Activated naive CD4-positive, alpha-beta T cell treated with Interleukin-2 at 50 U/mL for 16 hours (primary cell): ENCODE measurements around the gene NTNG2.

Source experiments
- DNase-seq: peaks from one replicate; pipeline ENCODE4 v3.0.0-alpha.2; 2020

The NTNG2 gene

DNA sequence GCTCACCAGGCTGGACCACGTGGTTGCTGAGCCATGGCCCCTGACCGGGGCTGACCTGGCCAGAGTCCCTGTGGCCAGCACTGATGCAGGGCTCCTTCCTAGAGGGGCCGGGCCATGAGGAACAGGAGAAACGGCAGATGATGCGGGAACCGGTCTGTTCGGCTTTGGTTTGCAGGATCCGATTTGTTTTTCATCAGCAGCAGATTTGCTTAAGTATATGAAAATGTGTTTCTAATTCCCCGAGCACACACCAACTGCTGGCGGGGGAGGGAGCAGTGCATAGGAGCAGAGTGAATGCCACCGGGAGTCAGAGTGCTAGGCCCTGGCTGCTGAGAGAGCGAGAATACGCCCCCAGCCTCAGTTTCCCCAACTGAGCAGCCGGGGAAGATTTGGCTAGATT lies 13.6 kb downstream of the NTNG2 start:
- no peak for DNase-seq

DNA sequence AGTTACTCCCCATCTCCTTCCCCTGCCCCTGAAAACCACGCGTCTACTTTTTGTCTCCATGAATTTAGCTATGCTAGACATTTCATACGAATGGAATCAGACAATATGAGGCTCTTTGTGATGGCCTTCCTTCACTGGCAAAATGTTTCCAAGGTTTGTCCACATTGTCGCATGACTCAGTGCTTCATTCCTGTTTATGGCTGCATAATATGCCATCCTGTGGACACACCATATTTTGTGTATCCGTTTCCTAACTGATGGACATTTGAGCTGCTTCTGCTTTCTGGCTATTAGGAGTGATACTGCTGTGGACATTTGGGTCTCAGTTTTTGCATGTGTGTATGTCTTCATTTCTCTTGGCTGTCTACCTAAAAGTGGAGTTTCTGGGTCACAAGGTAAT lies 14.5 kb downstream of the NTNG2 start:
- no peak for DNase-seq

DNA sequence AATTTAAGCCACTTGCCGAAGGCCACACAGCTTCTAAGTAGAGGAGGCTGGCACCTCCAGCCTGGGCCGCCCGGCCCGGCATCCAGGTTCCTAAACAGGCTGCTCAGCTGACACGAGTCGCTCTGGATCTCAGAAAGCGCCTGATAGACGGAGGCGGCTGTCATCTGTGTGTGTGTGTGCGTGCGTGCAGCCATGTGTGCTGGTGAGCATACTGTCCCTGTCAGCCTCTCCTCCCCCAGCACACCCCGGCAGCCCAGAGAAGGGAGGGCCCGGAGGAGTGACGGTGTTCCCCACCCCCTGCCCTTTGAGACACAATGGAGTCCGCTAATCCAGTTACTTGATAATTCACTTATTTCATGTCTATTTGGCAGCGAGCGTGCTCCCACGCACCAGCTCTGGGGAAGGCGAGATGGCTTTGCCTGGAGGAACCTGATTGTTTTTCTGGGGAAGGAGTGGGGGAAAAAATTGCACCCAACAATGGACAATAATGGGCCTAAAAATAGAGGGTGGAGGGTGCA lies 20.0 kb downstream of the NTNG2 start:
- no peak for DNase-seq

DNA sequence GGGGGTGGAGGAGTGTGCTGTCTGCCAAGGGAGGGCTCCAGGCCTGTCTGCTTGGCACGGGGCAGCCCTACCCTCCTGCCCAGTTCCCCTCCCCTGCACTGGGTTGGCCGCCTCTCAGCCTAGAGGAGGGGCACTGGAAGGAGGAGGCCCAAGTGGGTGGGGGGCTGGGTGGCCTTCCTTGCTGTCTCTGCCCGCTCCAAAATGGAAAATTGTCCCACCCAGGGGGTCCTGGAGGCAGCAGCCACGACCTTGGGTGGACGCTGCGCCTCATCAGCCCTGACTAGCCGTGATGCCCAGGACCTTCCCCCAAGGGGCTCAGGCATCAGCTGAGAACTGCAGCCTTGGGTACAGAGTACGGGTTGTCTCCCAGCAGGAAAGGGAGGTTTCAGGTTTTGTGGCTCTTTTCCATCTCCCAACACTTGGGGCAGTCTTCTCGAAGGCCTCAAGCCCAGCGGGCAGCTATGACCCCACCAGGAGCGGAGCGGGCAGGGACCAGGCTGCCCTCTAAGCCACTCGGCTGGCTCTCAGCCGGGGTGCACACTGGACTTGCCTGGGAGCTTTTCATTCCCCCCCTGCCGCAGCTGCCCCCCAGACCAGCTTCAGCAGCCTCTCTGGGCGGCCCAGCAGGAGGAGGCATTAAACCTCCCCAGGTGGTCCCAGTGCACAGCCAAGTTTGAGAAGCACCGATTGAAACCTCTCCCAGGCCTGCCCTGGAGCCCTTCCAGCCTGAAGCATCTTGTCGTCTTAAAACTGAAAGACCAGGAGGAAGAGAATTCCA lies 20.6 kb downstream of the NTNG2 start:
- DNase-seq, result no peak

DNA sequence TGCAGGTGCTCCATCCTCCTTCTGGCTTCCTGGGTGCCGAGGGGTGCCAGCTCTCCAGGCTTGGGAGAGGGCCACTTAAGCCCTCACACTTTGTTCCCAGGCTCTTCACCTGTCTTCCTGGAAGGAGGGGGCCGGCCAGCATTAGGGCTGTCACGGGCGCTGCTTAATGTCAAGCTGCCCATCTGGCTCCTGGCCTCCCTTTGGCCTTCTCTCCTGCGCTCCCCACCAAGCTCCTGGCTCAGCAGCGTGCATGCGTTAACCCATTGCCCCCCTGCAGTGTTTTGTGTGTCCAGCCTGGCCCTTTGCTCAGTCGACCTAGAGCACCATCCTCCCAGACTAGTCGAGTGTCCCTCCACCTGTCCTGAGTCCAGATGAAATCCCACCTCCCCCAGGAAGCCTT lies 21.3 kb downstream of the NTNG2 start:
- DNase-seq, result no peak

DNA sequence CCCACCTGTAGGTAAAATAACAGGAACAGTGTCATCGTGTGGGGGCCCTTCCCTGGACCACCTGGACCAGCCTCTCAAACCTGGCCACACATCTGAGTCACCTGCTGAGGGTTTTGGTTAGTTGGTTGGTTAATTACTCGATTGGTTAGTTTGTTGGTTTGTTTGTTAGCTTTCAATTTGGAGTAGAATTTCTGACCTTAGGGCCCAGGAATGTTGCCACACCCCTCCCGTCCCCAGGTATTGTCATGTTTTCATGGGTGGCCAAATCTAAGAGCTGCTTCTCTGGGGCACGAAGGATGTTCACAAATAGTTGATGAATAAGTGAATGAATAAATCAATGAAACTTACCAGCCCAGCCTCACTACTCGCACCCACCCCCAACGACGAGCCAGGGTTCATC lies 21.9 kb downstream of the NTNG2 start:
- DNase-seq, result no peak

DNA sequence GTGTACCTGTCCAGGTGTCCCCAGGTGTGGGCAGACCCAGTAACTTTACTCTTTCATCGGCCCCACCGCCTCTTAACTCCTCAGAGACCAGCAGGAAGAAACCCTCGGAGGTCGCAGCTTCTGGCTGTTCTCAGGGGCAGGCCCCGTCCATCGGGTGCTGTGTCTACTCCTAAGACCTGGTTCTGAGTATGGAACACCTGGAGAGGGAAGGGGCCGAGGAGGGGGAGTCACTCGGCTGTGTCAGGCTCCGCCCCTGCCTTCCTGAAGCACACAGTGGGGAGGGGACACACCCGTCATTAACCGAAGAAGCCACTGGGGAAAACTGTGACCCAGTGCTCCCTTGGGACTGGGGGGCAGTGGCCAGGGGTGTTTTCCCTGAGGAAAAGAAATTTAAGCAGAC lies 22.3 kb downstream of the NTNG2 start:
- DNase-seq, result no peak

DNA sequence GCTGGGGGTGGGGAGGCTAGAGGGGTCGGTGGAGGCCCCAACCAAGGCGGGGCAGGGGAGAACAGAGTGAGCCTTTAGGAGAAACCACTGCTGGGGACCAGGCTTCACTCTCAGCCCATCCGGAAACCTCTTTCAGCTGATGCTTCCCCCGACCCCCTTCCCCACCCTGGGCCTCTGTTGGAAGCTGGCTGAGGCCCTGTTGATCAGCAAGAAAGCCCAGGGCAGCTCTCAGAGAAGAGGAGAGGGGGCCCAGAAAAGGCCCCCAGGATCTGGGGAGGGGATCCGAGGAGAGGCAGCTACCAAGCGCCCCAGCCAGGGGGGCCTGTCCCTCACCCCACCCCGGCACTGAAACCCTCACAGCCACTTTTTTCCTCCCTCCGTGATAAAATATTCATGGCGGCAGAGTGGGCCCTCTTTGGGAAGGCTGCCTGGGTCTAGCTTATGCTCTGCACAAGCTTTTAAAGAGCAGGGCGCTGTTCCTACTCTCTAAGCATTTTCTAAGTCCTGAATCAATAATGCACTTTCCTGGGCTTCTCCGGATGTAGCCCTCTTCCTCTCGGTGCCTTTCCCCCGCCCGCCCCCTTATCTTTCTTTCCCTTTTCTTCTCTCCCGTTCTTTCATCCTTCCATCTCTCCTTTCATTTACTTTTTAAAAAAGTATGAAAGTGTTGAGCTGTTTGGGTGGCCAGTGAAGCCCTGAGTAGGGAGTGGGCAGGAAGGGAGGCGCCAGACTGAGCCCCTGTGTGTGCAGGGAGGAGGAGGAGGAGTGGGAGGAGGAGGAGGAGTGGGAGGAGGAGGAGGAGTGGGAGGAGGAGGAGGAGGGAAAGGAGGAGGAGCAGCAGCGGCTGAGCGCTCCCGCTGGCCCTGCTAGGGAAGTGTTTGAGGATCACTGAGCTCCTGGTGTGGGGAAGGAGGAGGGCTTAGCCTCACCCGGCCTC lies 23.5 kb downstream of the NTNG2 start:
- DNase-seq, result no peak

DNA sequence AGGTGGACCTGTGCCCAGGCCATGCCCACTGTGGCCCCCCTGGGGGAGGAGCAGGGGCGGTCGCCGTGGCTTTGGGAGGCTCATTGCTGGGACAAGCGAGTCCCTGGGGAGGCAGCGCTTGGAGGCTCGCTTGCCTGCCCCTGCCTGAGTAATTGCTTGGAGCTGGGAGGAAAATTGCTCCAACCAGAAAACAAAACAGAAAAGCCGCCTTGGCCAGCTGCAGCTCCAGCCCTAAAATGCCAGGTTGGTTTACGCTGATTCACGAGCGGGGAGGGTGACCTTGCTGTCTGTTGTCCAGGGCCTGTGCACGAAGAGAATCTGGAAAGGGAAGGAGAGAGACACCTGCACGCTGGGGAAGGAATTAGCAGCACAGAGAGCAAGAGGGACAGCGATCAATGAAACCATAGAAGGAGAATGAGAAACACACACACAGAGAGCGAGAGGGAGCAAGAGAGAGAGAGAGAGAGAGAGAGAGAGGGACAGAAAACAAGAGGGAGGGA lies 25.3 kb downstream of the NTNG2 start:
- no peak for DNase-seq

DNA sequence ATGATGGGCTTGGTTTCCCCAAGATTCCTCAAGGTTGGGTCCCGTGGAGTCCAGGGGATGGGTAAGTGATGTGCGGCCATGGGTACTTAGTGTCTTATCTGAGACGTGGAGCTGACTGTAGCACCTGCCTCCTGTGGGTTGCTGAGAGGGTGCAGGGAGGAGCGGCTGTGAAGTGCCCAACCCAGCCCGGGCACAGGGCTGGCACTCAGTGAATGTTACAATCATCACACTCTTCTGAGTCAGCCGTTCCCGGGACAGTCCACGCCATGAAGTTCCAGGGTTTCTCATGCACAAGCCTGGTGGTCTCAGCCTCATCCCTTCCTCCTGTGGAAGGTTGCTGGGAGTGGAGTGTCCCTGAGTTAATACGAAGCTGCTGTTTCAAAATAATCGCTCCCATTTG lies 29.1 kb downstream of the NTNG2 start:
- DNase-seq, result no peak

DNA sequence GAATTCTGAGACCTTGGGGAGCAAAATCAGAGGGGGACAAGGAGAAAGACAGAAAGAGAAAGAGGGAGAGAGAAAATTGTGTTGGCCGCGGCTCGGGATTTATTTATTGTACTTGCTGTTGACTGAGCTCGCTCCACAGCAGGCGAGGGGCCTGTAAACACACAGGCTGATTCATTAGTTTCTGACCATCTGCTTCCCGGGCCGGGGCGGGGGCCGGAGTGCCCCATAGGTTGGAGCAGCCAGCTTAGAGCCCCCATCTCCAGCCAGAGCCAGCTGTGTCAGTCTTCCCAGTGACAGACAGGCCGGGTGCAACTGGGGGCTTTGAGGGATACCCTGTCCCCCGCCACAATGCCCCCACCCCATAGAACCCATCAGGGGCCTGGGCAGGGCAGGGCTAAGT lies 30.9 kb downstream of the NTNG2 start:
- DNase-seq, result no peak

DNA sequence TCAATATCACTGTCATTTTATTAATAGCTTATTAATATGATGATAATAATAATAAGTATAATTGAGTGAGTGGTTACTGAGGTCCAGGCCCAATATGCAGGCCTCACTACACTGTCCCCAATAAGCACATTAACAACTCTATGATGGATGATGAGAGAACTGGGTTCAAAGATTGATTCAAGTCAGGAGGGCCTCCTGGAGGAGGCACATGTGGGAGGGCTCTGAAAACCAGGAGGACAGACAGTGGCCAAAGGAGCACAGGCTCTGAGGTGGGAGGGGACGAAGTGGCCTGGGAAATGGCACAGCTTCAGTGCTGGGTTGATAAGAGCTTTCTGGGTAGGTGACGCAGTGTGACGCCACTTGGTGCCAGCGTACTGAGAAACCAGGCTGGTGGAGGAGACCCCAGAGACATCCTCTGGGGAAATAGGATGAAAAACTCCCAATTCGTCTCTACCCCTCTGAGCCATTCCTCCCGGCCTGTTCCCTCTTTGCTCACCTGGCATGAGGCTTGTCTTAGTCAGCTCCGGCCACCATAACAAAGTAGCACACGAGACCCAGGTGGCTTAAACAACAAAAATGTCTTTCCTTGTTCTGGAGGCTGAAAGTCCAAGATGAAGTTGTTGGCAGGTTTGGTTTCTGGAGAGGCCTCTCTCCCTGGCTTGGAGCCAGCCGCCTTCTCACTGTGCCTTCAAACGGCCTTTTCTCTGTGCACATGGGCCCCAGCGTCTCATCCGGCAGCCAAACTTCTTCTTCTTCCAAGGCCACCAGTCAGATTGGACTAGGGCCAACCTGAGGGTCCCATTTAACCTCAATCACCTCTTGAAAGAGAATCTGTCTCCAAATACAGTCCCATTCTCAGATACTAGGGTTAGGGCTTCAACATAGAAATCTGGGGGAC lies 31.6 kb downstream of the NTNG2 start:
- DNase-seq, result no peak

DNA sequence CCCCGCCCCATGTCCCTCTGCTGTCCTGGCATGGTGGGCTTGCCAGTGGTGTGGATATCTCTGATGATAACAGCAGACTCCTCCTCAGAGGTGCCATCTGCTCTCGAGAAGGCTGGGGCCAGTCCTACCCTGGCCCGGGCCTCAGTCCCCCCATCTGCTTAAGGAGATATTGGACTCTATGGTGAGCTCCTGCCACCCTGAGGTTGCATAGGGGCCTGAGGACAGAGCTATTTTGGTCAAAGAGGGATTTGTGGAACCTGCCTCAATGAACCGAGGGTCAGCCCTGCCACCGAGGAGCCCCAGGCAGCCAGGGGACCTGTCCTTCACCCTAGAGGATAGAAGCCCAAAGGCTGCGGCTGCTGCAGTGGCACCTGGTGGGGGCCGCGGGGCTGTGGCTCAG lies 32.6 kb downstream of the NTNG2 start:
- DNase-seq, result no peak

DNA sequence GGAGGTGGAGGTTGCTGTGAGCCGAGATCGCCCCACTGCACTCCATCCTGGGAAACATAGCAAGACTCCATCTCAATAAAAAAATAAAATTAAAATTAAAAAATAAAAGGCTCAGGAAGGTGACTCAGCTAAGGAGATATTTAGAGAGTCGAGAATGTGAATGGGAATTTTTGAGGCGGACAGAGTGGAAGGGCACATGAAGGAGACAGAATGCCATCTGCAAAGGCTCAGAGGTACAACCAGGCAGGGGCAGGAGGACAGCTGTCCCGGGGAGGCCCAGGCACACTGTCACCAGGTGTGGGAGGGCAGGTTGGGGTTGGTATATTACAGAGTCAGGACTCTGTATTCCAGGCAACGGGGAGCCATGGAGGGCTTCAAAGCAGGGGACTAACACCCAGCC lies 35.5 kb downstream of the NTNG2 start:
- no peak for DNase-seq

DNA sequence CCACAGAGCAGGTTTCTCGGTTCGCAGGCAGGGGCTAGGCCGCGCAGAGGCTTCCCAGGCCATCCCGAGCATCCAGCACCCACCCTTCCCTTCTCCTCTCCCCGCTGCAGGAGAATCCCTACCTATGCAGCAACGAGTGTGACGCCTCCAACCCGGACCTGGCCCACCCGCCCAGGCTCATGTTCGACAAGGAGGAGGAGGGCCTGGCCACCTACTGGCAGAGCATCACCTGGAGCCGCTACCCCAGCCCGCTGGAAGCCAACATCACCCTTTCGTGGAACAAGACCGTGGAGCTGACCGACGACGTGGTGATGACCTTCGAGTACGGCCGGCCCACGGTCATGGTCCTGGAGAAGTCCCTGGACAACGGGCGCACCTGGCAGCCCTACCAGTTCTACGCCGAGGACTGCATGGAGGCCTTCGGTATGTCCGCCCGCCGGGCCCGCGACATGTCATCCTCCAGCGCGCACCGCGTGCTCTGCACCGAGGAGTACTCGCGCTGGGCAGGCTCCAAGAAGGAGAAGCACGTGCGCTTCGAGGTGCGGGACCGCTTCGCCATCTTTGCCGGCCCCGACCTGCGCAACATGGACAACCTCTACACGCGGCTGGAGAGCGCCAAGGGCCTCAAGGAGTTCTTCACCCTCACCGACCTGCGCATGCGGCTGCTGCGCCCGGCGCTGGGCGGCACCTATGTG lies 36.1 kb downstream of the NTNG2 start:
- no peak for DNase-seq

DNA sequence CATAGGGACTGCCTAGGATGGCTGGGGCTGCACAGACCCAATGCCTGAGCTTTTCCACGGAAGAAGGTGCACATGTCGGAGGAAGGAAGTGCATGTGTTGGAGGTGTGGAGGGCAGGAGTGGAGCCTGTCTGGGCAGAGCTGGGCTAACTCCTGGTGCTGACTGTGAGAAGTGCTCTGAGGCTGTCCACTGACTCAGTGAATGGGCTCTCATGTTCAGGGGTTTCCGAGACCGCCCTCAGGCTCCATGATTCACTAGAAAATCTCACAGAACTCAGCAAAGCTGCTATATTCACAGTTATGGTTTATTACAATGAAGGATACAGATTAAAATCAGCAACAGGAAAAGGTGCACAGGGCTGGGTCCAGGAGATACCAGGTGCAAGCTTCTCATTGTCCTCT lies 37.2 kb downstream of the NTNG2 start:
- DNase-seq, result no peak

DNA sequence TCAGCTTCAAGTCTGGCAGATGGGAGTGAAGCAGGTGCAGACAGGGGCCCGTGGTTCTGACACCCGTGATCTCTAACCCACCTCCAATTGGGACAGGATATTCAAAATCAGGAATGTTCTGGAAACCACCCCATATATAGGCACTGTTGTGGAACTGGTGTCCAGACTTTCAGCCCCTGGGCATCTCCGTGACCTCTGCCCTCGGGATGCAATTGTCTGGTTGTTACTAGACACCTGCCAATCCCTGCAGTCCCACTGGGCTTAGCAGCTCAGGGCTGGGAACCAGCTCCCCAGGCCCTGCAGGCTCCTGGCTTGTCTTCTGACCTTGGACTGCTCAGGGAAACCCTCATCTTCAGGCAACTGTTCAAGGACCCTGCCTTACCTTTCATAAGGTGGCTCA lies 38.8 kb downstream of the NTNG2 start:
- DNase-seq, result no peak

DNA sequence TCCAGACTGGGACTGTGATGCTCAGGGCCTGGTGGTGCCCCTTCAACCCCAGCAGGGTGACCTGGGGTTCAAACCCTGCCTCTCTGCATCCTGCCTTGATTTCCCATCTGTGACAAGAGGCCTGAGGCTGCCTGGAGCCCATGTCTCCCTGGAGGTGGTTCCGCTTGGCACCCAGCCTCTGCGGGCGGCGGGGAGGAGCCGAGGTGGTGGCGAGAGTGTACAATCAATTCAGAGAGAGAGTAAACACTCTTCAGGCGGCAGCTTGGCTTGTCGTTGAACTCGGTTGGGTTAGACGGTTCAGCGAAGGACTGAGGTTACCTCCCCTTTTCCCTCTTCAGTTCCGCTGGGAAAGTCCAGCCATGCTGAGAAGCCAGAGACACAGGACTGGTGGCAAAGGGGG lies 39.3 kb downstream of the NTNG2 start:
- no peak for DNase-seq

DNA sequence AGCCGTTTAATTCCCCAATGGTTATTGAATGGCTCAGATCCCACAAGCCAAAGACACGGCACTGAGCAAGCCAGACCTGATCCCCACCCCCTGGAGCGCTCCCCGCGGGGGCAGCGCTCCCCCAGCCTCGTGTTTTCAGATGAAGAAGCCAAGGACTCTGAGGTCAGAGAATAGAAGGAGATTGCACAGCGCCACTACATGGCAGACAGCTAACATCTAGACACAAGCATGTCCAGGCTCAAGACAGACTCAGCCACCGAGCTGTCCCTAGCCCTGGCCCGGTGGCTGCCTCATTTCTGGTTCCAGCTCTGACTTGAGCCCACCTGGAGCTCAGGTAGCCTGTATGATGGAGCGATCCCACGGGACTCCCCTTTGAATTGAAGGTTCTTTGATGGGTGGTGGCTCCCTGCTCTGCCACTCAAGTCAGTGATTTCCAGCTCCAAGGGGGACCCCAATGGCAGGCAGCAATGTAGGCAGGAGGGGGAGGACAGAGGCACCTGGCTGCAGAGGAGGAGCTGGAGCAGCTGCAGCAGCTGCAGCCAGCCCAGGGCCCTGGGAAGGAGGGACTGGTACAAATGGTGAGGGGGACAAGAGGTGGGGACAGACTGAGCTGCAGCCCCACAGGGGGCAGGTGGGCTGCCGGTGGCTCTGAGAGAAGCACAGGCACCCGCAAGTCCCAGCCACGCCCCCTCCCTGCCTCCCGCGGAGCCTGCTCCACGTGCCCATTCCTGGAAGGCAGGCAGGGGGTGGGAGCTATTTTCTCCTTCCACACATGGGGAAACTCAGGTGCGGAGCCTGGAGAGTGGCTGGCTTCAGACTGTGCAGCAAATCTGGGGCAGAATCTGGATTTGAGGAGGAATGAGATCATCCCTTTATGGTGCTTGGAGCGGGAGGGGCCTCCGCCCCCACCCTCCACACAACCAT lies 40.2 kb downstream of the NTNG2 start:
- no peak for DNase-seq

DNA sequence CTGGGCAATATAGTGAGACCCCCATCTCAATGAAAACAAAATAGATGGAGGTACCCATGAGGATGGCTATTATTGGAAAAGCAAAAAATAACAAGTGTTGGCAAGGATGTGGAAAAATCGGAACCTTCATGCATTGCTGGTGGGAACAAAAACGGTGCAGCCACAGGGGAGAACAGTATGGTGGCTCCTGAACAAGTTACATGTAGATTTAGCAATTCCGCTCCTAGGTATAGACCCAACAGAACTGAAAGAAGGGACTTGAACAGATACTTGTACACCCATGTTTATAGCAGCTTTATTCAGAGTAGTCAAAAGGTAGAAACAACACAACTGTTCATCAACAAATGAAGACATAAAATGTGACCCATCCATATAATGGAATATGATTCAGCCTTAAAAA lies 43.0 kb downstream of the NTNG2 start:
- DNase-seq, result no peak

DNA sequence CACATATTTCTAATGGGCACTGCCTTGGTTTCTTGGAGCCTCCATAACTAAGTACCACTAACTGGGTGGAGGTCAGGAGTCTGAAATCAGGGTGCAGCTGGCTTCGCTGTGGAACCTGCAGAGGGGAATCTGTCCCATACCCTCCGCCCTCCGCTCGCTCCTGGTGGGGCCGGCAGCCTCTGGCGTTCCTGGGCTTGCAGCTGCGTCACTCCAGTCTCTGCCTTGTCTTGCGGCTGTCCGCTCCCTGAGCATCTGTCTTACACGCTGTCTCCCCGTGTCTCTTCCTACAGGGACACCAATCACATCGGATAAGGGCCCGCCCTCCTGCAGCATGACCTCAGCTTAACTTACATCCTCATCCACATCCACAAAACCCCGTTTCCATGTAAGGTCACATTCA lies 45.4 kb downstream of the NTNG2 start:
- DNase-seq, result no peak
